22Rv1 (cell line): ENCODE results near the gene TAF4B.

Experiments
- ZFX ChIP-seq: fragments of 450-650 bp; IDR thresholded peaks from 2 replicates; pipeline ENCODE4 v1.6.1; 2017; ENCODE audit warnings: antibody characterized with exemption, borderline replicate concordance
- TF ChIP-seq, protein P1 (sequence below): fragments of 450-650 bp; IDR thresholded peaks from 2 replicates; pipeline ENCODE4 v1.5.1; 2017; ENCODE audit warnings: mild to moderate bottlenecking

DNA sequence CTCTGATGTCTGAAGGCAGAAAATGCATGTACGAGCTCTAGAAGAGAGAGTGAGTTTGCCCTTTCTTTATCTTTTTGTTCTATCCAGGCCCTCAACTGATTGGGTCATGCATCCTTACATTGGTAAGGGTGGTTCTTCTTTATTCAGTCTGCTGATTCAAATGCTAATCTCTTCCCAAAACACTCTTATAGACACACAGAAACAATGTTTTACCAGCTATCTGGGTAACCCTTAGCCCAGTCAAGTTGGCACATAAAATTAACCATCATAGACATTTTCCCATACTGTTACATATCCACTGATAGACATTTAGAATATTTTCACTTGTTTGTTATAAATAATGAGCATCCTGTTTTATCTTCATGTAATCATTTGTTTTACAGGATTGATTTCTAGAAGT lies 141.2 kb downstream of the TAF4B start:
- TF ChIP-seq, protein P1, sequence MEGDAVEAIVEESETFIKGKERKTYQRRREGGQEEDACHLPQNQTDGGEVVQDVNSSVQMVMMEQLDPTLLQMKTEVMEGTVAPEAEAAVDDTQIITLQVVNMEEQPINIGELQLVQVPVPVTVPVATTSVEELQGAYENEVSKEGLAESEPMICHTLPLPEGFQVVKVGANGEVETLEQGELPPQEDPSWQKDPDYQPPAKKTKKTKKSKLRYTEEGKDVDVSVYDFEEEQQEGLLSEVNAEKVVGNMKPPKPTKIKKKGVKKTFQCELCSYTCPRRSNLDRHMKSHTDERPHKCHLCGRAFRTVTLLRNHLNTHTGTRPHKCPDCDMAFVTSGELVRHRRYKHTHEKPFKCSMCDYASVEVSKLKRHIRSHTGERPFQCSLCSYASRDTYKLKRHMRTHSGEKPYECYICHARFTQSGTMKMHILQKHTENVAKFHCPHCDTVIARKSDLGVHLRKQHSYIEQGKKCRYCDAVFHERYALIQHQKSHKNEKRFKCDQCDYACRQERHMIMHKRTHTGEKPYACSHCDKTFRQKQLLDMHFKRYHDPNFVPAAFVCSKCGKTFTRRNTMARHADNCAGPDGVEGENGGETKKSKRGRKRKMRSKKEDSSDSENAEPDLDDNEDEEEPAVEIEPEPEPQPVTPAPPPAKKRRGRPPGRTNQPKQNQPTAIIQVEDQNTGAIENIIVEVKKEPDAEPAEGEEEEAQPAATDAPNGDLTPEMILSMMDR, result no peak
- TF ChIP-seq ZFX, result no peak
